HepG2 (cell line): ENCODE results near the gene ZFPM1. TPM values are rescaled to one million over a fixed set of nuclear protein-coding genes. Genes with fewer than 3 reads are reported as not detected.

Experiments used
- FOSL1 ChIP-seq: sonication (generic); formaldehyde crosslinking; IDR thresholded peaks from 2 replicates; pipeline ENCODE4 v1.9.0; 2021; ENCODE audit warnings: missing genetic modification reagents, borderline replicate concordance
- HIVEP1 ChIP-seq: sonication (generic); formaldehyde crosslinking; IDR thresholded peaks from 2 replicates; pipeline ENCODE4 v1.4.0; 2020; ENCODE audit warnings: mild to moderate bottlenecking, missing genetic modification reagents
- JDP2 ChIP-seq: sonication (generic); formaldehyde crosslinking; IDR thresholded peaks from 2 replicates; pipeline ENCODE4 v1.8.1; 2022; ENCODE audit warnings: missing genetic modification reagents, borderline replicate concordance
- KLF11 ChIP-seq: IDR thresholded peaks from 2 replicates; pipeline ENCODE4 v1.6.1; 2016; ENCODE audit warnings: missing compliant biosample characterization
- KLF12 ChIP-seq: sonication (generic); formaldehyde crosslinking; IDR thresholded peaks from 2 replicates; pipeline ENCODE4 v1.4.0; 2020; ENCODE audit warnings: missing genetic modification reagents, borderline replicate concordance
- KMT2B ChIP-seq: IDR thresholded peaks from 2 replicates; pipeline ENCODE4 v1.6.1; 2016; ENCODE audit warnings: missing genetic modification reagents, missing compliant biosample characterization
- MIER3 ChIP-seq: IDR thresholded peaks from 2 replicates; pipeline ENCODE4 v1.6.1; 2016; ENCODE audit warnings: missing compliant biosample characterization, borderline replicate concordance
- MYC ChIP-seq: sonication (generic); formaldehyde crosslinking; IDR thresholded peaks from 2 replicates; pipeline ENCODE4 v1.9.0; 2021; ENCODE audit warnings: missing genetic modification reagents, borderline replicate concordance
- NR2C2 ChIP-seq: sonication (generic); formaldehyde crosslinking; IDR thresholded peaks from 2 replicates; pipeline ENCODE4 v1.4.0; 2020; ENCODE audit warnings: missing genetic modification reagents, mild to moderate bottlenecking, moderate library complexity, borderline replicate concordance
- SIN3A ChIP-seq: IDR thresholded peaks from 2 replicates; pipeline ENCODE4 v1.6.1; 2011; ENCODE audit warnings: low read depth, mild to moderate bottlenecking, control low read depth, low read length, borderline replicate concordance
- SMYD3 ChIP-seq: sonication (generic); formaldehyde crosslinking; IDR thresholded peaks from 2 replicates; pipeline ENCODE4 v1.8.1; 2023; ENCODE audit warnings: mild to moderate bottlenecking, missing genetic modification reagents
- ZNF3 ChIP-seq: IDR thresholded peaks from 2 replicates; pipeline ENCODE4 v1.7.0; 2017; ENCODE audit warnings: inconsistent platforms
- ZNF687 ChIP-seq: sonication (generic); formaldehyde crosslinking; IDR thresholded peaks from 2 replicates; pipeline ENCODE4 v1.5.1; 2020; ENCODE audit warnings: mild to moderate bottlenecking, missing genetic modification reagents, moderate library complexity
- ZNF766 ChIP-seq: sonication (generic); formaldehyde crosslinking; IDR thresholded peaks from 2 replicates; pipeline ENCODE4 v1.5.0; 2020; ENCODE audit warnings: missing genetic modification reagents, borderline replicate concordance
- ZNF788 ChIP-seq: sonication (generic); formaldehyde crosslinking; IDR thresholded peaks from 2 replicates; pipeline ENCODE4 v1.5.0; 2020; ENCODE audit warnings: mild to moderate bottlenecking, missing genetic modification reagents, borderline replicate concordance
- polyA plus RNA-seq, 8 experiments: library from polyadenylated mRNA; depleted of rRNA in 3 of 8; stranded (reverse) in 7 of 8; unstranded in 1 of 8; fragments of >200 nt; fragmentation: Illumina TruSeq in 4 of 8; extraction: Trizol in 4 of 8; gene quantifications; 2 replicates each; pipeline versions ENCODE4 v1.2.1 to v1.2.3, GENCODE V29; 2011 to 2016; ENCODE audit warnings: low read depth in 4 of 8, missing spikeins in 1 of 8, mixed read lengths in 1 of 8; ENCODE audit not compliant: insufficient read depth in 1 of 8
- total RNA-seq, 5 experiments: library from RNA; depleted of rRNA; stranded (reverse); fragments of >200 nt; fragmentation: Illumina TruSeq; extraction: Trizol; gene quantifications; 2 replicates each; pipeline ENCODE4 v1.2.3, GENCODE V29; 2016; ENCODE audit warnings: low read depth in 1 of 5
- TF ChIP-seq, protein P1 (sequence below), 2 experiments: sonication (generic) in 1 of 2; formaldehyde crosslinking in 1 of 2; IDR thresholded peaks; 2 replicates each; pipeline versions ENCODE4 v1.4.0 to v1.6.1; 2016 to 2020; ENCODE audit warnings: borderline replicate concordance in 1 of 2, low read depth in 1 of 2, mild to moderate bottlenecking in 1 of 2, missing genetic modification reagents in 1 of 2

ZFPM1 gene
- total and polyA plus RNA-seq, 2 of the 13 experiments (the other 11 are each of a cell fraction or from before 2014, with no cell fraction given), result 1.3 to 3.8 TPM

DNA sequence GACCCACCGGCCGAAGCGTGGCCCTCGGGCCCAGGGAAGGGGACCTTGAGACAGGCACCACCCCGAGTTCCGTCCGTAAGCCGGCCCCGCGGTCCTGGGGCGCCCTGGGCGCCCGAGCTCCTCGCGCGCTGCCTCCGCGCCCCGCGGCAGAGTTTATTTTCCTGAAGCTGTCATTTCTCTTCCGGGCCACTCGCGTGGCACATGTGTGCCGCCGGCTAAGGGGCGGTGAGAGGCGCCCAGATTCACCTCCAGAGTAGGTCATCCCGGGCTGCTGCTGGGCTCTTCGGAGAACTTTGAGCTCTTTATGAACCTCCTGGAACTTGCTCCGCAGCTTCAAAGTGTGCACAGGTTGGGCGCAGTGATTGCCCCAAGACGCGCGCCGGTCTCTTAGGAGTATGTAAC lies 117.6 kb downstream of the ZFPM1 start (continued):
- TF ChIP-seq SMYD3 (CRISPR knock-in tag) (no peak), MYC (CRISPR knock-in tag) (no peak; the same call in 1 of the 2 replicates), HIVEP1 (0 out of 2 replicates have a peak, but pooled peaks have one; percentile 9), ZNF687 (CRISPR knock-in tag) (no peak), MIER3 (CRISPR knock-in tag) (no peak), KMT2B (CRISPR knock-in tag) (no peak), JDP2 (CRISPR knock-in tag) (no peak), ZNF788 (CRISPR knock-in tag) (no peak), SIN3A (peak; percentile 45; the same call in 1 of the 2 replicates), KLF12 (CRISPR knock-in tag) (peak; percentile 40; the same call in 1 of the 2 replicates), ZNF3 (no peak), KLF11 (CRISPR knock-in tag) (no peak), NR2C2 (CRISPR knock-in tag) (peak; percentile 49; the same call in 1 of the 2 replicates), ZNF766 (no peak), FOSL1 (CRISPR knock-in tag) (no peak)
- TF ChIP-seq, protein P1, sequence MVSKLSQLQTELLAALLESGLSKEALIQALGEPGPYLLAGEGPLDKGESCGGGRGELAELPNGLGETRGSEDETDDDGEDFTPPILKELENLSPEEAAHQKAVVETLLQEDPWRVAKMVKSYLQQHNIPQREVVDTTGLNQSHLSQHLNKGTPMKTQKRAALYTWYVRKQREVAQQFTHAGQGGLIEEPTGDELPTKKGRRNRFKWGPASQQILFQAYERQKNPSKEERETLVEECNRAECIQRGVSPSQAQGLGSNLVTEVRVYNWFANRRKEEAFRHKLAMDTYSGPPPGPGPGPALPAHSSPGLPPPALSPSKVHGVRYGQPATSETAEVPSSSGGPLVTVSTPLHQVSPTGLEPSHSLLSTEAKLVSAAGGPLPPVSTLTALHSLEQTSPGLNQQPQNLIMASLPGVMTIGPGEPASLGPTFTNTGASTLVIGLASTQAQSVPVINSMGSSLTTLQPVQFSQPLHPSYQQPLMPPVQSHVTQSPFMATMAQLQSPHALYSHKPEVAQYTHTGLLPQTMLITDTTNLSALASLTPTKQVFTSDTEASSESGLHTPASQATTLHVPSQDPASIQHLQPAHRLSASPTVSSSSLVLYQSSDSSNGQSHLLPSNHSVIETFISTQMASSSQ (IDR thresholded peaks at IDR 0.05; ENCODE audit: low read depth), result no peak
- TF ChIP-seq, protein P1 (CRISPR knock-in tag; IDR thresholded peaks at IDR 0.05; ENCODE audit: borderline replicate concordance), result no peak
- TF ChIP-seq, all 625 proteins: peak for 28
